ENCODE data around the gene EMP1.

DNA sequence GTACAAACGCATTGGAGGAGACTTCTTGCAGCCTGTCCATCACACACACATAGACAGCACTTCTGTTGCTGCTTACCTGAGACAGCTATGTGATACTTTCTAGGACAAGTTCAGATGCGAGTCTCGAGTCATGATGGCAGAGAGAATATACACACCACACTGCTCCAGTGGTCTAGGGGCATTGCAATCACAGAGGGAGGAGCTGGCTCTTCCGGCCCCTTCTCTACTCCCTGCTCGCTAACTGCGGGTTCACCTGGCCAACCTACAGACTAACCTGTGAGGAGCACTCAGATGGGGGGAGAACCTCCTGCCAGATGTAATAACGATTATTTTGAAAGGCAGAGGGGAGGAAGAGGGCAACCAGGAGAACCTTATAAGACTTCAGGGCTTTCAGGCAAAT lies 30.7 kb downstream of the EMP1 start:
- TF ChIP-seq, protein P1, sequence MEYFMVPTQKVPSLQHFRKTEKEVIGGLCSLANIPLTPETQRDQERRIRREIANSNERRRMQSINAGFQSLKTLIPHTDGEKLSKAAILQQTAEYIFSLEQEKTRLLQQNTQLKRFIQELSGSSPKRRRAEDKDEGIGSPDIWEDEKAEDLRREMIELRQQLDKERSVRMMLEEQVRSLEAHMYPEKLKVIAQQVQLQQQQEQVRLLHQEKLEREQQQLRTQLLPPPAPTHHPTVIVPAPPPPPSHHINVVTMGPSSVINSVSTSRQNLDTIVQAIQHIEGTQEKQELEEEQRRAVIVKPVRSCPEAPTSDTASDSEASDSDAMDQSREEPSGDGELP (CRISPR knock-in tag; IDR thresholded peaks at IDR 0.05; ENCODE audit: borderline replicate concordance) = no peak
- no peak for TF ChIP-seq EZH2 (IDR thresholded peaks at IDR 0.05; ENCODE audit: borderline replicate concordance, low read depth, low read length)
- TF ChIP-seq REST (IDR thresholded peaks at IDR 0.05; ENCODE audit: borderline replicate concordance) = no peak
- no peak for TF ChIP-seq REST (CRISPR knock-in tag; IDR thresholded peaks at IDR 0.05; ENCODE audit: low read depth)
- no peak for TF ChIP-seq ZNF146 (CRISPR knock-in tag; IDR thresholded peaks at IDR 0.05; ENCODE audit: unreplicated experiment)
